ENCODE results near the gene CS. TPM values are rescaled to one million over a fixed set of nuclear protein-coding genes. Genes with fewer than 3 reads are reported as not detected.

CS gene
- polyA plus RNA-seq, 3 donors = 55.7 to 156 (median 86.1) TPM

GRCh38 chr12:56304276-56304675 is 4.1 kb upstream of the CS start:
- no peaks in the 10 kb centered on the region for H3K9me3 ChIP-seq (replicated peaks in 1 of 2; ENCODE audit: control insufficient read depth in 1 of 2, insufficient read depth in 1 of 2, low read length in 2 of 2)
- Mint-ChIP-seq H3K36me3 (peaks cover 18 to 29% of the 10 kb centered on the region in 2 donors), H3K4me1 (peaks cover 19% of the 10 kb centered on the region), H3K9me3 (no peaks in the 10 kb centered on the region), H3K4me3 (no peak overlapping the region), H3K27me3 (ENCODE audit: low read depth in 3 of 3) (no peaks in the 10 kb centered on the region), H3K27ac (peak overlapping the region in 2 of 7 donors; percentile 25 to 46)
- no peak overlapping the region for H3K4me2 ChIP-seq (replicated peaks; ENCODE audit: extremely low read depth, low read length, poor library complexity, severe bottlenecking)
- no peak overlapping the region for H3K9ac ChIP-seq (ENCODE audit: insufficient read depth, low read length, poor library complexity, severe bottlenecking)
- H3K4me1 ChIP-seq (ENCODE audit: control insufficient read depth in 1 of 2, insufficient read depth in 2 of 2, low read length in 2 of 2) = peaks cover 13 to 15% of the 10 kb centered on the region in 2 donors
- WGBS (ENCODE audit: insufficient coverage) = no CpG with 5 or more reads among the region's 3 CpGs
- no peak overlapping the region for H3K27ac ChIP-seq (ENCODE audit: low read depth in 1 of 2, low read length in 2 of 2)
- peaks cover 27 to 42% of the 10 kb centered on the region in 2 donors for H3K36me3 ChIP-seq (replicated peaks in 1 of 2; ENCODE audit: control insufficient read depth in 1 of 2, insufficient read depth in 2 of 2, low read length in 2 of 2)
- peaks cover 5% of the 10 kb centered on the region for H4K20me1 ChIP-seq (ENCODE audit: insufficient read depth, low read length)
- intact Hi-C loops (cut with micrococcal nuclease) = no loop called here
- no peaks in the 10 kb centered on the region for H3K27me3 ChIP-seq (ENCODE audit: control insufficient read depth in 2 of 2, insufficient read depth in 2 of 2, low read length in 2 of 2)
- no peak overlapping the region for H3K4me3 ChIP-seq (replicated peaks in 1 of 3; ENCODE audit: low read depth in 2 of 3, low read length in 3 of 3)
- H3K79me2 ChIP-seq (ENCODE audit: insufficient read depth, low read length) = peaks cover 19% of the 10 kb centered on the region
- DNase-seq = no peak
- no peak for TF ChIP-seq CTCF (IDR thresholded peaks at IDR 0.05)
- no peak overlapping the region for H2AFZ ChIP-seq (ENCODE audit: insufficient read depth, low read depth, low read length, poor library complexity, severe bottlenecking)

- Histone ChIP-seq H2AFZ (ENCODE audit: insufficient read depth, low read depth, low read length, poor library complexity, severe bottlenecking) (peak overlapping the region; percentile 86), H3K36me3 (replicated peaks in 1 of 2; ENCODE audit: control insufficient read depth in 1 of 2, insufficient read depth in 2 of 2, low read length in 2 of 2) (peaks cover 7 to 29% of the 10 kb centered on the region in 2 donors), H4K20me1 (ENCODE audit: insufficient read depth, low read length) (peaks cover 39% of the 10 kb centered on the region), H3K9me3 (replicated peaks in 1 of 2; ENCODE audit: control insufficient read depth in 1 of 2, insufficient read depth in 1 of 2, low read length in 2 of 2) (no peaks in the 10 kb centered on the region), H3K79me2 (ENCODE audit: insufficient read depth, low read length) (peaks cover 53% of the 10 kb centered on the region), H3K27me3 (ENCODE audit: control insufficient read depth in 2 of 2, insufficient read depth in 2 of 2, low read length in 2 of 2) (no peaks in the 10 kb centered on the region), H3K4me1 (ENCODE audit: control insufficient read depth in 1 of 2, insufficient read depth in 2 of 2, low read length in 2 of 2) (peaks cover 41 to 49% of the 10 kb centered on the region in 2 donors), H3K4me2 (replicated peaks; ENCODE audit: extremely low read depth, low read length, poor library complexity, severe bottlenecking) (peak overlapping the region; percentile 99), H3K9ac (ENCODE audit: insufficient read depth, low read length, poor library complexity, severe bottlenecking) (peak overlapping the region; percentile 94), H3K4me3 (replicated peaks in 1 of 3; ENCODE audit: low read depth in 2 of 3, low read length in 3 of 3) (peak overlapping the region in 2 of 3 experiments; percentile 7 to 84), H3K27ac (ENCODE audit: low read depth in 1 of 2, low read length in 2 of 2) (peak overlapping the region; percentile 84 to 95)
- peaks cover 50% of the 10 kb centered on the region for H3K4me1 Mint-ChIP-seq
- H3K27me3 Mint-ChIP-seq (ENCODE audit: low read depth in 3 of 3) = peaks cover 0 to 2% (median 0%) of the 10 kb centered on the region in 3 donors
- H3K36me3 Mint-ChIP-seq = peaks cover 16 to 25% of the 10 kb centered on the region in 2 donors
- intact Hi-C loops (cut with micrococcal nuclease) = loop anchor here (2.0 kb wide), 2 partner anchors 14 to 60 kb away; partner anchors contain the start of genes CNPY2 (in 1 of the 2) and STAT2 (in 1 of the 2)
- H3K27ac Mint-ChIP-seq = peak overlapping the region; percentile 94 to 97 (median 96)
- H3K4me3 Mint-ChIP-seq = peak overlapping the region; percentile 86 to 93
- WGBS (ENCODE audit: insufficient coverage) = 62% methylated on average over 19 of the region's 21 CpGs
- H3K9me3 Mint-ChIP-seq = no peaks in the 10 kb centered on the region
- DNase-seq = no peak
- TF ChIP-seq CTCF (IDR thresholded peaks at IDR 0.05) = no peak
Measured at GRCh38 chr12:56300644-56301464, 724 bp upstream of the CS start.

Data from CD14-positive monocyte (primary cell).